ENCODE results near the gene ZNF280D. TPM values are rescaled to one million over a fixed set of nuclear protein-coding genes. Genes with fewer than 3 reads are reported as not detected.

The ZNF280D gene
- total RNA-seq, 1 experiment from 2014 or later: 25.3 TPM

DNA sequence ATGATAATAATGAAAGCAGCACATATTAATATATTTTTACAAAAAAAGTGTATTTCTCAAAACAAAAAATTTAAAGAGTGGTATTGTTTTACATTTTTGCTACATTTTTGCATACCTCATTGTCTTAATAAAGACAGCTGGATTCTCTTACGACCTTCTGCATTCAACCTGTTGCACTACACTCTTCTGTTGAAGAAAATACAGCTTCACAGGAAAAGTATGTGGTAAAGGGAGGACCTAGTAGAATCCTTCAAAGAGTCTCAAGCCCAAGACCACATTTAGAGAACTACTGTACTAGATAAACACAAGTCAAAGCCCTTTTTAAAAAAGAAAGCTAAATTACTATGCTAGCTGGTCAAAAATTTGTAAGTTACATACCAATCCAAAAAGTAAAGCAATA is 7.9 kb downstream of the ZNF280D start:
- no peaks in the 10 kb centered on the region for H3K9me3 ChIP-seq (ENCODE audit: control insufficient read depth in 1 of 2, insufficient read depth in 1 of 2, low read depth in 1 of 2, low read length in 2 of 2)
- no TSS peak for BruUV-seq (replicated peaks)
- H3K4me1 ChIP-seq (ENCODE audit: control insufficient read depth in 1 of 2, insufficient read depth in 2 of 2, low read length in 2 of 2): peaks cover 0 to under 1% of the 10 kb centered on the region in 2 experiments; a peak in 1 of 4 replicates
- intact Hi-C loops (cut with micrococcal nuclease): no loop called here
- no peak overlapping the region for H2AFZ ChIP-seq (ENCODE audit: low read depth, low read length, poor library complexity, severe bottlenecking)
- no peaks in the 10 kb centered on the region for H3K27me3 ChIP-seq (ENCODE audit: insufficient read depth, low read length)
- no peaks in the 10 kb centered on the region for H3K9me2 ChIP-seq (ENCODE audit: insufficient read depth)
- no peak overlapping the region for H3K4me3 ChIP-seq (replicated peaks in 1 of 2; ENCODE audit: low read depth in 1 of 2, low read length in 2 of 2)
- no peaks in the 10 kb centered on the region for H4K20me1 ChIP-seq (ENCODE audit: insufficient read depth)
- DNase-seq (ENCODE audit: low read depth, low spot score) (no peak), ATAC-seq (no peak)
- H3K4me2 ChIP-seq (ENCODE audit: low read length): no peak overlapping the region
- no peak overlapping the region for H3K27ac ChIP-seq (ENCODE audit: low read depth, low read length)
- H3K79me2 ChIP-seq (ENCODE audit: insufficient read depth, low read length): peaks cover 40% of the 10 kb centered on the region
- TF ChIP-seq ZNF274 (IDR thresholded peaks at IDR 0.05; ENCODE audit: low read depth, low read length) (no peak), POLR2AphosphoS5 (IDR thresholded peaks at IDR 0.05; ENCODE audit: low read depth, low read length) (no peak), ZFX (IDR thresholded peaks at IDR 0.05) (no peak), CEBPB (IDR thresholded peaks at IDR 0.05; ENCODE audit: low read depth) (no peak)
- TF ChIP-seq, protein P1, sequence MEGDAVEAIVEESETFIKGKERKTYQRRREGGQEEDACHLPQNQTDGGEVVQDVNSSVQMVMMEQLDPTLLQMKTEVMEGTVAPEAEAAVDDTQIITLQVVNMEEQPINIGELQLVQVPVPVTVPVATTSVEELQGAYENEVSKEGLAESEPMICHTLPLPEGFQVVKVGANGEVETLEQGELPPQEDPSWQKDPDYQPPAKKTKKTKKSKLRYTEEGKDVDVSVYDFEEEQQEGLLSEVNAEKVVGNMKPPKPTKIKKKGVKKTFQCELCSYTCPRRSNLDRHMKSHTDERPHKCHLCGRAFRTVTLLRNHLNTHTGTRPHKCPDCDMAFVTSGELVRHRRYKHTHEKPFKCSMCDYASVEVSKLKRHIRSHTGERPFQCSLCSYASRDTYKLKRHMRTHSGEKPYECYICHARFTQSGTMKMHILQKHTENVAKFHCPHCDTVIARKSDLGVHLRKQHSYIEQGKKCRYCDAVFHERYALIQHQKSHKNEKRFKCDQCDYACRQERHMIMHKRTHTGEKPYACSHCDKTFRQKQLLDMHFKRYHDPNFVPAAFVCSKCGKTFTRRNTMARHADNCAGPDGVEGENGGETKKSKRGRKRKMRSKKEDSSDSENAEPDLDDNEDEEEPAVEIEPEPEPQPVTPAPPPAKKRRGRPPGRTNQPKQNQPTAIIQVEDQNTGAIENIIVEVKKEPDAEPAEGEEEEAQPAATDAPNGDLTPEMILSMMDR (IDR thresholded peaks at IDR 0.05 in 2 of 3, conservative IDR thresholded peaks at IDR 0.05 in 1 of 3; ENCODE audit: borderline replicate concordance in 1 of 3, insufficient read depth in 1 of 3, low read depth in 2 of 3, low read length in 2 of 3): no peak
- H3K36me3 ChIP-seq (ENCODE audit: control insufficient read depth in 1 of 2, insufficient read depth in 2 of 2, low read length in 2 of 2): no peaks in the 10 kb centered on the region
- no peak overlapping the region for H3K9ac ChIP-seq (ENCODE audit: low read length)
- ChIA-PET RAD21 (ENCODE audit: low non-redundant PET in 1 of 2, low total read pairs in 2 of 2, uncharacterized antibody in 2 of 2, unreplicated experiment in 2 of 2) (no interaction called here), POLR2A (no interaction called here), CTCF (no interaction called here)

GRCh38 chr15:56724232-56724631 is 9.1 kb downstream of the ZNF280D start:
- CTCF ChIA-PET: interaction anchor here (0.8 kb wide), 1 partner anchor 16 kb away, joined by 3 read pairs; no protein-coding TSS in a partner anchor
- Histone ChIP-seq H3K27ac (ENCODE audit: low read depth, low read length) (no peak overlapping the region), H3K9me2 (ENCODE audit: insufficient read depth) (no peaks in the 10 kb centered on the region)
- TF ChIP-seq POLR2AphosphoS5 (IDR thresholded peaks at IDR 0.05; ENCODE audit: low read depth, low read length) (no peak), ZFX (IDR thresholded peaks at IDR 0.05) (no peak), POLR2A (IDR thresholded peaks at IDR 0.05; ENCODE audit: borderline replicate concordance, extremely low read depth, insufficient read depth, insufficient read length) (no peak), ELF1 (IDR thresholded peaks at IDR 0.05; ENCODE audit: borderline replicate concordance, low read depth) (no peak), CBX3 (IDR thresholded peaks at IDR 0.05; ENCODE audit: low read depth) (no peak), EZH2 (IDR thresholded peaks at IDR 0.05) (no peak), EZH2phosphoT487 (IDR thresholded peaks at IDR 0.05; ENCODE audit: borderline replicate concordance) (no peak), SRF (IDR thresholded peaks at IDR 0.05; ENCODE audit: low read depth) (no peak), ZBTB33 (IDR thresholded peaks at IDR 0.05; ENCODE audit: extremely low read depth, insufficient replicate concordance, low read length) (no peak), ZNF274 (IDR thresholded peaks at IDR 0.05; ENCODE audit: low read depth, low read length) (no peak), EGR1 (IDR thresholded peaks at IDR 0.05; ENCODE audit: low read depth) (no peak), SP1 (IDR thresholded peaks at IDR 0.05; ENCODE audit: low read depth) (no peak), RAD21 (IDR thresholded peaks at IDR 0.05; ENCODE audit: low read depth) (no peak)
- TF ChIP-seq, protein P1 (IDR thresholded peaks at IDR 0.05 in 2 of 3, conservative IDR thresholded peaks at IDR 0.05 in 1 of 3; ENCODE audit: borderline replicate concordance in 1 of 3, insufficient read depth in 1 of 3, low read depth in 2 of 3, low read length in 2 of 3): no peak

More at GRCh38 chr15:56724232-56724631, 9.1 kb downstream of the ZNF280D start:
- Histone ChIP-seq H3K9ac (ENCODE audit: low read length) (no peak overlapping the region), H3K4me3 (replicated peaks in 1 of 2; ENCODE audit: low read depth in 1 of 2, low read length in 2 of 2) (no peak overlapping the region), H3K9me3 (ENCODE audit: control insufficient read depth in 1 of 2, insufficient read depth in 1 of 2, low read depth in 1 of 2, low read length in 2 of 2) (no peaks in the 10 kb centered on the region), H3K4me2 (ENCODE audit: low read length) (no peak overlapping the region), H3K79me2 (ENCODE audit: insufficient read depth, low read length) (peaks cover 28% of the 10 kb centered on the region), H4K20me1 (ENCODE audit: insufficient read depth) (no peaks in the 10 kb centered on the region), H2AFZ (ENCODE audit: low read depth, low read length, poor library complexity, severe bottlenecking) (no peak overlapping the region), H3K4me1 (ENCODE audit: control insufficient read depth in 1 of 2, insufficient read depth in 2 of 2, low read length in 2 of 2) (peaks cover 2 to 11% of the 10 kb centered on the region in 2 experiments), H3K36me3 (ENCODE audit: control insufficient read depth in 1 of 2, insufficient read depth in 2 of 2, low read length in 2 of 2) (no peaks in the 10 kb centered on the region), H3K27me3 (ENCODE audit: insufficient read depth, low read length) (no peaks in the 10 kb centered on the region)
- ChIA-PET POLR2A (no interaction called here), RAD21 (ENCODE audit: low non-redundant PET in 1 of 2, low total read pairs in 2 of 2, uncharacterized antibody in 2 of 2, unreplicated experiment in 2 of 2) (no interaction called here)
- intact Hi-C loops (cut with micrococcal nuclease): no loop called here
- DNase-seq (ENCODE audit: low read depth, low spot score) (no peak), ATAC-seq (no peak)
- BruUV-seq (replicated peaks): no TSS peak
